KMS-11 (cell line): Measurements from ENCODE around the gene HHIPL1.

Experiments used
- H2AFZ ChIP-seq: fragments of 200-600 bp; sonication (generic); 2 replicates; pipeline ENCODE4 v1.6.1; 2016; ENCODE audit warnings: antibody characterized with exemption, mixed run types, low read depth
- H3K27ac ChIP-seq: fragments of 200-600 bp; sonication (generic); 2 replicates; pipeline ENCODE4 v1.6.1; 2016; ENCODE audit warnings: mild to moderate bottlenecking, mixed run types
- H3K27me3 ChIP-seq: fragments of 200-600 bp; sonication (generic); 2 replicates; pipeline ENCODE4 v1.6.1; 2017; ENCODE audit warnings: mild to moderate bottlenecking, low read depth, mixed run types, moderate library complexity; ENCODE audit not compliant: insufficient read depth
- H3K36me3 ChIP-seq: fragments of 200-600 bp; sonication (generic); 2 replicates; pipeline ENCODE4 v1.6.1; 2017; ENCODE audit warnings: mild to moderate bottlenecking, mixed run types; ENCODE audit not compliant: insufficient read depth
- H3K4me1 ChIP-seq: fragments of 200-600 bp; sonication (generic); 2 replicates; pipeline ENCODE4 v1.6.1; 2016; ENCODE audit warnings: mild to moderate bottlenecking, low read depth, mixed run types; ENCODE audit not compliant: poor library complexity, severe bottlenecking
- H3K4me2 ChIP-seq: fragments of 200-600 bp; sonication (generic); 2 replicates; pipeline ENCODE4 v1.7.0; 2016; ENCODE audit warnings: mild to moderate bottlenecking, mixed run types
- H3K4me3 ChIP-seq: fragments of 200-600 bp; sonication (generic); IDR thresholded peaks from 2 replicates; pipeline ENCODE4 v1.6.1; 2017; ENCODE audit warnings: low read depth, low read length, mixed read lengths; ENCODE audit not compliant: insufficient read depth
- H3K79me2 ChIP-seq: fragments of 200-600 bp; sonication (generic); 2 replicates; pipeline ENCODE4 v1.6.1; 2016; ENCODE audit warnings: low read depth, mixed run types; ENCODE audit not compliant: insufficient read depth
- H3K9ac ChIP-seq: fragments of 200-600 bp; sonication (generic); 2 replicates; pipeline ENCODE4 v1.6.1; 2016; ENCODE audit warnings: mild to moderate bottlenecking, mixed run types
- H4K20me1 ChIP-seq: fragments of 200-600 bp; sonication (generic); 2 replicates; pipeline ENCODE4 v1.6.1; 2016; ENCODE audit warnings: mild to moderate bottlenecking, mixed run types; ENCODE audit not compliant: insufficient read depth
- TF ChIP-seq, protein P1 (sequence below): fragments of 200-600 bp; sonication (generic); conservative IDR thresholded peaks from 2 replicates; pipeline ENCODE4 v1.6.1; 2017; ENCODE audit warnings: low read depth, mild to moderate bottlenecking, antibody characterized with exemption, low read length, moderate library complexity, mixed read lengths

Gene HHIPL1

DNA sequence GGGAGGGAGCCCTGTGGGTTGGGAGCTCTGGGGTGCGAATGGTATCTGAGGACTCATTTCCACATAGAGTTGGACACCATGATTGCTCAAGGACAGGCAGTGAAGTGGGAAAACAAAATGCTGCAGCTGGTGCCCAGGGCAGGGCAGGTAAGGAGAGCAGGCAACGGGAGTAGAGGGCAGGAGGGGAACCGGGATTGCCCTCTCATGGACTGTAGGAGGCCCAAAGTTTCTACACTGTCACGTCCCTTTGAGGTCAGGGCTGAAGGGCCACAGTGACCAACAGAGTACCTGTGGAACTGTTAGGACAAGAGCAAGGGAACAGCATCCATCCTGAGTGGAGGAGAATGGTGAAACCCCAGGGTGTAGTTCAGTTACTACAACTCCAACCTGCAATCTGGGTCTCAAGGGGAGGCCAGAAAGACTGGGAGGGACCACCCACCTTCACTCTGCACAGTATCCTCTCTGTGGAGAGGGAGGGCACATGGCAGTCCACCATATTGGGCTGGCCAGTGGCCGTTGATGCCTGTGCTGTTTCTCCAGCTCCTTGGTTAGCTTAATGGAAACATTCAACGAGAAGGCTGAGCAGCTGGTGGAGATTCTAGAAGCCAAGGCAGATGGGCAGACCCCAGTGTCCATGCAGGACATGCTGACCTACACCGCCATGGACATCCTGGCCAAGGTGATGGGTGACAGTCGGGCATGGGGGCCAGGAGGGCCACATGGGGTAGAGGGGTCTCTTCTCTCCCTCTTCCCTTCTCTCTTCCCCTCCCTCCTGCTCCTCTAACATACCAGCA, 61.4 kb downstream of the HHIPL1 start:
- H3K4me3 ChIP-seq: no peak overlapping the region
- H3K27ac ChIP-seq: no peak overlapping the region
- H3K9ac ChIP-seq: no peak overlapping the region
- no peaks in the 10 kb centered on the region for H3K4me1 ChIP-seq
- H3K27me3 ChIP-seq: no peaks in the 10 kb centered on the region
- no peak overlapping the region for H3K4me2 ChIP-seq
- H2AFZ ChIP-seq: no peak overlapping the region
- H4K20me1 ChIP-seq: no peaks in the 10 kb centered on the region
- TF ChIP-seq, protein P1, sequence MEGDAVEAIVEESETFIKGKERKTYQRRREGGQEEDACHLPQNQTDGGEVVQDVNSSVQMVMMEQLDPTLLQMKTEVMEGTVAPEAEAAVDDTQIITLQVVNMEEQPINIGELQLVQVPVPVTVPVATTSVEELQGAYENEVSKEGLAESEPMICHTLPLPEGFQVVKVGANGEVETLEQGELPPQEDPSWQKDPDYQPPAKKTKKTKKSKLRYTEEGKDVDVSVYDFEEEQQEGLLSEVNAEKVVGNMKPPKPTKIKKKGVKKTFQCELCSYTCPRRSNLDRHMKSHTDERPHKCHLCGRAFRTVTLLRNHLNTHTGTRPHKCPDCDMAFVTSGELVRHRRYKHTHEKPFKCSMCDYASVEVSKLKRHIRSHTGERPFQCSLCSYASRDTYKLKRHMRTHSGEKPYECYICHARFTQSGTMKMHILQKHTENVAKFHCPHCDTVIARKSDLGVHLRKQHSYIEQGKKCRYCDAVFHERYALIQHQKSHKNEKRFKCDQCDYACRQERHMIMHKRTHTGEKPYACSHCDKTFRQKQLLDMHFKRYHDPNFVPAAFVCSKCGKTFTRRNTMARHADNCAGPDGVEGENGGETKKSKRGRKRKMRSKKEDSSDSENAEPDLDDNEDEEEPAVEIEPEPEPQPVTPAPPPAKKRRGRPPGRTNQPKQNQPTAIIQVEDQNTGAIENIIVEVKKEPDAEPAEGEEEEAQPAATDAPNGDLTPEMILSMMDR: no peak
- no peaks in the 10 kb centered on the region for H3K79me2 ChIP-seq
- H3K36me3 ChIP-seq: no peaks in the 10 kb centered on the region

DNA sequence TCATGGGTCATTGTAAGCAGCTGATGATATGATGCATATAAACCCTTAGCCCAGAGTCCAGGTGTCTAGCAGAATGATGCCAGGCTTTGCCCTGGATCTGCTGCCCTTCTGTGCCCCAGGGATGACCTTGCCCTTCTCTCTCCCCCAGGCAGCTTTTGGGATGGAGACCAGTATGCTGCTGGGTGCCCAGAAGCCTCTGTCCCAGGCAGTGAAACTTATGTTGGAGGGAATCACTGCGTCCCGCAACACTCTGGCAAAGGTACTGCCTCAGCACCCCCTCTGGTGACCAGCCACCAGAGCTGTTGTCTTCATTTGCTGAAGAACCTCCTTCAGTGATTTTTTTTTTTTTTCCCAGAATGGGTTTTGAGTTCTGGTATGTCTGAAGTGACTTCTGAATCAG, 62.5 kb downstream of the HHIPL1 start:
- no peak overlapping the region for H3K27ac ChIP-seq
- H4K20me1 ChIP-seq: no peaks in the 10 kb centered on the region
- H3K79me2 ChIP-seq: no peaks in the 10 kb centered on the region
- no peaks in the 10 kb centered on the region for H3K36me3 ChIP-seq
- no peak overlapping the region for H3K4me3 ChIP-seq
- no peaks in the 10 kb centered on the region for H3K4me1 ChIP-seq
- H2AFZ ChIP-seq: no peak overlapping the region
- no peaks in the 10 kb centered on the region for H3K27me3 ChIP-seq
- H3K4me2 ChIP-seq: no peak overlapping the region
- H3K9ac ChIP-seq: no peak overlapping the region
- TF ChIP-seq, protein P1: no peak

DNA sequence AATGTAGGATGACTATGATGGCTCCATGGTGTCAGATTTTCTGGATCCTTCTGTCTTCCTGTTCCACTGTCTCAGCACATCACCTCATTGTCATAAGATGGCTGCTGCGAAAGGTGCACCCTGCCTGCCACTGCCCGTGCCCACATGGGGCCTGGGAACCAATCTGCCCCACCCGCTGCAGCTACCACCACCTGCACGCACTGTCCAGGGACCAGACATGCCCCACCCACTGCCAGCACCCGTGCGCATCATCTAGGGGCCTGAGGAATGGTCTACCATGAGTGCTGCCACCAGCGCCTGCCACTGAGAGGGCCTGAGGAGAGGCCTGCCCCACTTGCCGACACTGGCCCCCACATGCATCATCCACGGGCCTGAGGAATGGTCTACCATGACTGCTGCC, 63.0 kb downstream of the HHIPL1 start:
- Histone ChIP-seq H3K27me3 (no peaks in the 10 kb centered on the region), H3K4me2 (no peak overlapping the region), H3K4me3 (no peak overlapping the region), H3K9ac (no peak overlapping the region), H4K20me1 (no peaks in the 10 kb centered on the region), H3K36me3 (no peaks in the 10 kb centered on the region), H3K4me1 (no peaks in the 10 kb centered on the region), H3K79me2 (no peaks in the 10 kb centered on the region), H3K27ac (no peak overlapping the region), H2AFZ (no peak overlapping the region)
- TF ChIP-seq, protein P1: no peak

DNA sequence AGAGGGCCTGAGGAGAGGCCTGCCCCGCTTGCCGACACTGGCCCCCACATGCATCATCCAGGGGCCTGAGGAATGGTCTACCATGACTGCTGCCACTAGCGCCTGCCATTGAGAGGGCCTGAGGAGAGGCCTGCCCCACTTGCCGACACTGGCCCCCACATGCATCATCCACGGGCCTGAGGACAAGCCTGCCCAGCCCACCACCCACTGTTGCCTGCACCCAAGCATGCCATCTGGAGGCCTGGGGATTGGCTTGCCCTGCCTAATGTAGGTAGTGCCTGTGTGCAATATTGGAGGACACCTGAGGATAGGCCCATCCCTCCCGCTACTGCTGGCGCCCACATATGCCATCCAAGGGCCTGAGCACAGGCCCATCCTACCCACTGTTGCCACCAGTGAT, 63.5 kb downstream of the HHIPL1 start:
- Histone ChIP-seq H3K9ac (no peak overlapping the region), H3K79me2 (no peaks in the 10 kb centered on the region), H4K20me1 (no peaks in the 10 kb centered on the region), H3K4me3 (no peak overlapping the region), H3K4me2 (no peak overlapping the region), H3K4me1 (no peaks in the 10 kb centered on the region), H3K36me3 (no peaks in the 10 kb centered on the region), H2AFZ (no peak overlapping the region), H3K27me3 (no peaks in the 10 kb centered on the region), H3K27ac (no peak overlapping the region)
- TF ChIP-seq, protein P1: no peak
